Activated CD8-positive, alpha-beta memory T cell treated with anti-CD3 and anti-CD28 coated beads for 24 hours (primary cell): Measurements from ENCODE around the gene SCUBE1.

Experiments used
- DNase-seq: peaks from one replicate; pipeline ENCODE4 v3.0.0-alpha.2; 2020

SCUBE1 gene

DNA sequence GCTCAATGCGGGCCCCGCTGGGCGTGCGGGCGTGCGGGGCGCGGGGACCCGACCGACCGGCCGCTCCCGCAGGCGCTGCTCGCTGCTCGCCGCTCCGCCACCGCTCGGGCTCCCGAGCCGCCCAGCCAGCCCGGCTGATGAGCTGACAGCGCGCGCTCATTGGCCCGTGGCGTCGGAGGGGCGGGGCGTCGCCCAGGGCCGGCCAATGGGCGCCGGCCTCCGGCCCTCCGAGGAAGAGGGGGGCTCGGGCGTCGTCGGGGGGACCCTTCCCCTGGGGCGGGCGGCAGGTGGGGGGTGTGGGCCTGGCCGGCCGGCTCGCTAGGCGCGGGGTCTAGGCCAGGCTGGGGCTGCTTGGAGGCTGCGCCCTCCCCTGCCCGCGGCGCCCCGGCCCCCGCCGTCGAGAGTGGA is at the start of gene SCUBE1:
Gene SCUBE1 (minus strand): TSS at position 111 of the 408 bp plus-strand sequence. CDS start 111 bp downstream, outside the sequence.
- peak; percentile 80 for DNase-seq

GRCh38 chr22:43392385-43392989 is 49.3 kb upstream of the SCUBE1 start:
- DNase-seq: no peak

DNA sequence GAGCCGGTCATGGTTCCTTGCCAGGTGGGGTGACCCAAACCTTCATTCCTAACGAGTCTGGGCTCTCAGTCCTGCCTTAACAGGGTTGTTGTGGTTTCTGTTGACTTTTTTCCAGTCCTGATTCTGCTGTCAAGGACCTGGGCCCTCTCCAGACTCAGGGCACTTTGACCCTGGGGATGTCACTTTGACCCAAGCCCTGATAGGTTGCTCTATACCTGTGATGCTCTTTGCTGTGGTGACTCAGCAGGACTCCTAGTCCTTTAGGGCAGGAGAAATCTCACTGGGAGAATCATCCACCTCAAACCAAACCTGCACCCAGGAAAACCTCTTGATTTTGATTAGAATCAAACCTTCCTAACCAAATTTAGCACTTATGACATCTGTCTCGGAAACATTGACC is 48.1 kb upstream of the SCUBE1 start:
- DNase-seq: no peak

DNA sequence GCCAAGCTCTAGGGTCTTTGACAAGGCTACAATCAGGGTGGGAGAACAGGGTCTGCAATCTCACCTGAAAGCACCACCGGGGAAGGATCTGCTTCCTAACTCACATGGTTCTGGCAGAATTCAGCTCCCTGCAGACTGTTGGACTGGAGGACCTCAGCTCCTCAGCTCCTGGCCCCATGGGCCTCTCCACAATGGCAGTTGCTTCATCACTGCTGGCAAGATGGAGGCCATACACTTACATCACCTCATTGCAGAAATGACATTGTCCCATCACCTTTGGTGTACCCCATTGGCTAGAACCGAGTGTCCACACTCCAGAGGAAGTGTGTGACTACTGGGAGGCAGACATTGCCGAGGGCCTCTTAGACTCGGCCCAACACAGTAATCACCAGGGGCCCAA is 47.7 kb upstream of the SCUBE1 start:
- no peak for DNase-seq

- DNase-seq: no peak
These were observed 47.0 kb upstream of the SCUBE1 start for GRCh38 chr22:43390166-43390565.

- DNase-seq: no peak
These were observed 46.2 kb upstream of the SCUBE1 start for GRCh38 chr22:43389227-43389836.

DNA sequence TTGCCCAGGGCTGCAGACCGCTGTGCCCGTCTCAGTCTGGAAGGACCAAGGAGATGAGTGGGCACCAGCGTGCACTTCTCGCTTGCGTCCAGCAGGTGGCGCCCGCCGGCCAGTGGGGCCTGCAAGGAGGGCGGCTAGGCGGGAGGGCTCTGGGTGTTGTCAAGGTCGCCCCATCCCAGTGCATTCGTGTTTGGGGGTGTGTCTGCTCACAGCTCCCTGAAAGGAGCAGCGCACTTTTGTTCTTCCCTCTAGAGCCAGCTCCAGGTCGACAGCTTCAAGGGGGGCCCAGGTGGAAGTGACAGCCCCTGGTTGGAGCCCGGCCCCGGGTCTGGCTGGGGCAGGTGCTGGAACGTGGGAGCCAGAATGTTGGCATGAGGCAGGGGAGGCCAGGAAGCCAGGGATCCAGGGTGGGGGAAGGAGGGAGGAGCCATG is 45.3 kb upstream of the SCUBE1 start:
- peak; percentile 91 for DNase-seq

GRCh38 chr22:43387815-43388214 is 44.6 kb upstream of the SCUBE1 start:
- DNase-seq: no peak

DNA sequence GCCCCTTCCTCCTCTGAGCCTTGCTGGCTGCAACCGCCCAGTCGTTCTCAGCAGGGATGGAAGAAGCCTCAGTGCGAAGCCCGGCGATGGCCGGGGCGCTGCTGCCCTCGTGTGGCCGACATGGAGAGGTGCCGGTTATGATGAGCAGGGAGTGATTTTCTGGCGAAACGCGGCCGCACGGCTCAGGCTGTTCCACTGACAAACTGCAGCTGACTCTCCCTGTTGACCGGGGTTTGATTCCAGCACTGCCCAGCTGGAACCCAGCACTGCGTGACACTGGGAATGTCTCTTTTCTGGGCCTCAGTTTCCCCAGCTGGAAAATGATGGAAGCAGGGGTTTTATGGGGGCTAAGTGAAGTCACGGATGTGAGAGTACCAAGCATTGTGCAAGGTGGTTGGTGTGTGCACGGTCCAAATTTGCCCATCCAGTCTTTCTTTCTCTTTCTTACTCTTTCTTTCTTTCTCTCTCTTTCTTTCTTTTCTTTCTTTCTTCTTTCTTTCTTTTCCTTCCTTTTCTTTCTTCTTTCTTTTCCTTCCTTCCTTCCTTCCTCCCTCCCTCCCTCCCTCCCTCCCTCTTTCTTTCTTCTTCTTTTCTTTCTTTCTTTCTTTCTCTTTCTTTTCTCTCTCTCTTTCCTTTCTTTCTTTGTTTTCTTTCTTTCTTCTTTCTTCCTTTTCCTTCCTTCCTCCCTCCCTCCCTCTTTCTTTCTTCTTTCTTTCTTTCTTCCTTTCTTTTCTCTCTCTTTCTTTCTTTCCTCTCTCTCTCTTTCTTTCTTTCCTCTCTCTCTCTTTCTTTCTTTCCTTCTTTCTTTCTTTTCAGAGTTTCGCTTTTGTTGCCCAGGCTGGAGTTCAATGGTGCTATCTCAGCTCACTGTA is 42.8 kb upstream of the SCUBE1 start:
- DNase-seq: peak; percentile 89

DNA sequence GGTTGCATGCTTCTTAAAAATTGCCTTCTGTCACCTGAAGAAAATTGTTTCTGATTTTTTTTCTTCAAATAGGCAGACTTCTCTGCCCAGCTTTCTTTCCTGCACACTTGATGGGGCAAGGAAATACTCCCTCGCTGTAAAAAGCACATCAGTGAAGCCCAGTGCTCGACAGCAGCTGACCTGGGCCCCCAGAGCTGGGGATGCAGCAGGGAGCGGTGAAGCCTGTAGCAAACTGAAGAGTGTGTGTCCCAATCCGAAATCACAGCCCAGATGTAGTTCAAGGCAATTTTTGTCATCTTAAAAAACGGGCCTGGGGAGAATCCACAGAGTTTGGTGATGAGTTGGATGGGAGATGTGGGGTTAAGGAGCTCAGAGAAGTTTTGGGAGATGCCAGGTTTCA is 41.7 kb upstream of the SCUBE1 start:
- no peak for DNase-seq

DNA sequence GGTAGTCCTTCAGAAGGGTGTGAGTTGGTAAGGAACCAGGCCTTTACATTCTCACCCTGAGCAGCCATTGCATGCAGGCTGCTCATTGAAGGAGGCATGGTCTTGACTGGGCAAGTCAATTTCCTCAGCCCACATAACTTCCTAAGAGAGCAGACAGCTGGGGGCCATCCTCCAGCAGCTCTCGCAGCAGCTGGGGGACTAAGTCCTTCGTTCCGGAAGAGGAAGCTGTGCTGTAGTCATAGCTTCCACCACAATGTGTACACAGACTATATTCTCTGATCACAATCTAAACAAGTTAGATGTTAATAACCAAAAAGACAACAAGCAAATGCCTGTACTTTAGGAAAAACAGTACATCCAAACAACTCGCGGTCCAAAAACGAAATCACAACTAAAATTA is 38.5 kb upstream of the SCUBE1 start:
- DNase-seq: no peak

DNA sequence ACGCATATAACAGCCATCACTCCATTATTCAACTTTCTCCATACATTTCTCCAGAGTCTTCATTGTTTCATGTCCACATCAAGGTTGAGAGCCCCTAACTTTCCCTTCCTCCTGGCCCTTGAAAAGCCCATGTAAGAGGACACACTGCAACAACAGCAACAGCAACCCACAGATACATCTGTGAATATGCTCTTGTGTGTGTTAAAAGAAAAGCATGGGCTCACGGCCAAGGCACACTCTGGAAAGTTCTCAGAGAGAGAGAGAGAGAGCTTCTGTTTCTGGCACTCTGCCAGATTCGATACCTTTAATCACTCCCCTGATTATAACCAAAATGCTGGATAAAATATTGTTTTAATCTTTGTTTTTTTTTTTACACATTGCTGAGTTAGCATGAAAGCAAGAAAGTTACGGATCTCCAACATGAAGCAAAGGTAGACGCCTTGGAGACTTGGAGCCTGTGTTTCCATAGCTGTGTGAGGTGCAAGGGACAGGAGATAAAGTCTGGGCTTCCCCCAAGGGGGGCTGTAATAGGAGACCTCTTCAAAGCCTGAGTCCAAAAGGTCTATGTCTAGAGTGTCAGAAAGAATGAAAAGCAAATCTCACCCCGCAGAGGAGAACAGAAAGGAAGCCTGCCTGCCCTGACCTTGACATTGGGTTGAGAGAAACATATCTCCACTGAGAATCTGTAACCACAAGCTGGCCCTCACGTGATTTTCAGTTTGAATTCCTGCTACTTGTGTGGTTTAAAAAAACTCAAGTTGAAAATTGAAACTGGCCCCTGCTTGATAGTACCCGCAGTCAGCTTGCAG is 34.9 kb upstream of the SCUBE1 start:
- DNase-seq: no peak

- no peak for DNase-seq
These were observed 34.4 kb upstream of the SCUBE1 start for GRCh38 chr22:43377548-43377895.

- peak; percentile 67 for DNase-seq
These were observed 33.8 kb upstream of the SCUBE1 start for GRCh38 chr22:43376765-43377547.

GRCh38 chr22:43375951-43376455 is 32.8 kb upstream of the SCUBE1 start:
- no peak for DNase-seq

DNA sequence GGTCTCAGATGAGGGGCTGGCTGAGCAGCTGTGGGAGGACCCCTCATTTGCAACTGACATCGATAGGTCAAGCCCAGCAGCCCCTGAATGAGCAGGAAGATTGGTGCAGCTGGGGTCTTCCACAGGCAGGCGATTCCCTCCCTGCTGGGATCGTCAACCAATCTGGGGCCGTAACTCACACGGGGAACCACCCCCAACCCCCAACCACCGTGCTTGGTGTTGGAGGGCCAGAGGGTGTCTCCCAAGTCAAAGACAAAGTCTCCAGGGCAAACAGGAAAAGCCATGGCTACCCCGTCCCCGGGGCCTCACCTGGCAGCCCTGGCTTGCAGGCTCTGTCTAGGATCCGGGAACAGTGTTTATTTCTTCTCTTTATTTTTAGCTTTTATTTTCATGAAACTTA is 26.9 kb upstream of the SCUBE1 start:
- DNase-seq: no peak

- no peak for DNase-seq
These were observed 22.7 kb upstream of the SCUBE1 start for GRCh38 chr22:43365715-43366440.

GRCh38 chr22:43364169-43364435 is 20.9 kb upstream of the SCUBE1 start:
- DNase-seq: no peak

GRCh38 chr22:43363315-43364168 is 20.4 kb upstream of the SCUBE1 start:
- no peak for DNase-seq

DNA sequence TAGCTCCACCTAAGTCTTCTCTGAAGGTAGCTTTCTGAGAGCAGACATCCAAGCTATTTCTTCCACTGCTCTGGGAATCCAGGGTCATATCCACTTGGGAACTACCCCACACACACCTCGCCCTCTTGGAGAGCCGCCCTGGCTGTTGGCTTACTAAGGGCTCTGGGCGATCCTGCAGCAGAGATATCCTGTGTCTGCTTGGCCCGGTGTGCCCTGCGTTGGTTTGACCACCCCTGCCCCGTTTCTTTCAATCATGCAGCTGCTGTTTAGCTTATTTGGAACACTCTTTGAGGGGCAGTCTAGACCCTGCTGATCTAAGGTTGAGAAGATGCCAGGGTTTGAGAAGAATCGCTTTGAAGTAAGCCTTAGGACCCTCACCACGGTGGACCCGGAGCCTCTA is 17.4 kb upstream of the SCUBE1 start:
- no peak for DNase-seq

- no peak for DNase-seq
These were observed 13.7 kb upstream of the SCUBE1 start for GRCh38 chr22:43356881-43357280.
